ENCODE measurements around the gene PCDHGA7. TPM values are rescaled to one million over a fixed set of nuclear protein-coding genes. Genes with fewer than 3 reads are reported as not detected.

Gene PCDHGA7
- total RNA-seq, 1 donor from 2014 or later: 0.16 TPM

GRCh38 chr5:141355641-141356040 is 26.9 kb upstream of the PCDHGA7 start:
- Mint-ChIP-seq H3K36me3 (ENCODE audit: low read depth) (peaks cover 1% of the 10 kb centered on the region), H3K4me3 (ENCODE audit: low read depth) (no peak overlapping the region), H3K27me3 (ENCODE audit: low read depth) (peaks cover 20% of the 10 kb centered on the region), H3K4me1 (ENCODE audit: low read depth) (peaks cover 2% of the 10 kb centered on the region), H3K27ac (no peak overlapping the region), H3K9me3 (peaks cover 21% of the 10 kb centered on the region)
- DNase-seq (ENCODE audit: low spot score): no peak
- intact Hi-C loops (cut with micrococcal nuclease): loop anchor here (5.0 to 10.0 kb wide), 4 partner anchors 67 to 202 kb away; partner anchors contain the start of gene PCDHGA11

- peaks cover 2% of the 10 kb centered on the region for H3K4me1 Mint-ChIP-seq (ENCODE audit: low read depth)
- peaks cover 3% of the 10 kb centered on the region for H3K36me3 Mint-ChIP-seq (ENCODE audit: low read depth)
- peaks cover 24% of the 10 kb centered on the region for H3K27me3 Mint-ChIP-seq (ENCODE audit: low read depth)
- DNase-seq (ENCODE audit: low spot score): no peak
- H3K4me3 Mint-ChIP-seq (ENCODE audit: low read depth): no peak overlapping the region
- intact Hi-C loops (cut with micrococcal nuclease): loop anchor here (5.0 to 10.0 kb wide), 4 partner anchors 66 to 201 kb away; partner anchors contain the start of gene PCDHGA11
- H3K9me3 Mint-ChIP-seq: peaks cover 26% of the 10 kb centered on the region
- H3K27ac Mint-ChIP-seq: no peak overlapping the region
These were observed 26.4 kb upstream of the PCDHGA7 start for GRCh38 chr5:141356133-141356532.

GRCh38 chr5:141356950-141357349 is 25.6 kb upstream of the PCDHGA7 start:
- Mint-ChIP-seq H3K27ac (no peak overlapping the region), H3K9me3 (peaks cover 31% of the 10 kb centered on the region), H3K4me3 (ENCODE audit: low read depth) (no peak overlapping the region), H3K36me3 (ENCODE audit: low read depth) (peaks cover 3% of the 10 kb centered on the region), H3K4me1 (ENCODE audit: low read depth) (peaks cover 2% of the 10 kb centered on the region), H3K27me3 (ENCODE audit: low read depth) (peaks cover 27% of the 10 kb centered on the region)
- intact Hi-C loops (cut with micrococcal nuclease): loop anchor here (5.0 to 10.0 kb wide), 4 partner anchors 65 to 200 kb away; partner anchors contain the start of gene PCDHGA11
- no peak for DNase-seq (ENCODE audit: low spot score)

- intact Hi-C loops (cut with micrococcal nuclease): loop anchor here (5.0 to 10.0 kb wide), 4 partner anchors 62 to 197 kb away; partner anchors contain the start of gene PCDHGA11
- Mint-ChIP-seq H3K4me3 (ENCODE audit: low read depth) (peak within 1 kb of the TSS; percentile 85), H3K4me1 (ENCODE audit: low read depth) (peaks cover 2% of the 10 kb centered on the region), H3K27ac (peak within 1 kb of the TSS; percentile 62), H3K27me3 (ENCODE audit: low read depth) (peaks cover 34% of the 10 kb centered on the region), H3K36me3 (ENCODE audit: low read depth) (peaks cover 6% of the 10 kb centered on the region), H3K9me3 (peaks cover 52% of the 10 kb centered on the region)
- no peak for DNase-seq (ENCODE audit: low spot score)
These were observed 22.6 kb upstream of the PCDHGA7 start, which contains the start of gene PCDHGB2 for GRCh38 chr5:141359790-141360426. TSS of gene PCDHGB2 (plus strand) at chr5:141359994. CDS start at chr5:141360136, 142 bp downstream.

- Mint-ChIP-seq H3K9me3 (peaks cover 55% of the 10 kb centered on the region), H3K4me3 (ENCODE audit: low read depth) (peak overlapping the region; percentile 85), H3K27ac (no peak overlapping the region), H3K4me1 (ENCODE audit: low read depth) (peaks cover 2% of the 10 kb centered on the region), H3K27me3 (ENCODE audit: low read depth) (peaks cover 37% of the 10 kb centered on the region), H3K36me3 (ENCODE audit: low read depth) (peaks cover 6% of the 10 kb centered on the region)
- intact Hi-C loops (cut with micrococcal nuclease): no loop called here
- no peak for DNase-seq (ENCODE audit: low spot score)
These were observed 21.9 kb upstream of the PCDHGA7 start for GRCh38 chr5:141360685-141361084.

GRCh38 chr5:141362719-141363118 is 19.8 kb upstream of the PCDHGA7 start:
- Mint-ChIP-seq H3K36me3 (ENCODE audit: low read depth) (peaks cover 6% of the 10 kb centered on the region), H3K27ac (no peak overlapping the region)

GRCh38 chr5:141363952-141364660 is 18.4 kb upstream of the PCDHGA7 start, which contains the start of gene PCDHGA5:
TSS of gene PCDHGA5 (plus strand) at chr5:141364162. CDS start at chr5:141364331, 169 bp downstream.
- Mint-ChIP-seq H3K27ac (no peak within 1 kb of the TSS), H3K36me3 (ENCODE audit: low read depth) (peaks cover 6% of the 10 kb centered on the region), H3K27me3 (ENCODE audit: low read depth) (peaks cover 30% of the 10 kb centered on the region), H3K4me1 (ENCODE audit: low read depth) (peaks cover 2% of the 10 kb centered on the region), H3K9me3 (peaks cover 52% of the 10 kb centered on the region), H3K4me3 (ENCODE audit: low read depth) (no peak within 1 kb of the TSS)
- no peak for DNase-seq (ENCODE audit: low spot score)
- intact Hi-C loops (cut with micrococcal nuclease): no loop called here

More at GRCh38 chr5:141362719-141363118, 19.8 kb upstream of the PCDHGA7 start:
- intact Hi-C loops (cut with micrococcal nuclease): no loop called here
- no peak overlapping the region for H3K4me3 Mint-ChIP-seq (ENCODE audit: low read depth)
- H3K4me1 Mint-ChIP-seq (ENCODE audit: low read depth): peaks cover 2% of the 10 kb centered on the region
- peaks cover 55% of the 10 kb centered on the region for H3K9me3 Mint-ChIP-seq
- H3K27me3 Mint-ChIP-seq (ENCODE audit: low read depth): peaks cover 33% of the 10 kb centered on the region
- DNase-seq (ENCODE audit: low spot score): no peak

- peaks cover 1% of the 10 kb centered on the region for H3K4me1 Mint-ChIP-seq (ENCODE audit: low read depth)
- DNase-seq (ENCODE audit: low spot score): no peak
- intact Hi-C loops (cut with micrococcal nuclease): no loop called here
- H3K4me3 Mint-ChIP-seq (ENCODE audit: low read depth): no peak overlapping the region
- H3K36me3 Mint-ChIP-seq (ENCODE audit: low read depth): peaks cover 3% of the 10 kb centered on the region
- H3K9me3 Mint-ChIP-seq: peaks cover 45% of the 10 kb centered on the region
- H3K27ac Mint-ChIP-seq: no peak overlapping the region
- H3K27me3 Mint-ChIP-seq (ENCODE audit: low read depth): peaks cover 30% of the 10 kb centered on the region
These were observed 16.3 kb upstream of the PCDHGA7 start for GRCh38 chr5:141366016-141366896.

GRCh38 chr5:141369994-141370848 is 12.3 kb upstream of the PCDHGA7 start, which contains the start of gene PCDHGB3:
TSS of gene PCDHGB3 (plus strand) at chr5:141370242. CDS start at chr5:141370395, 153 bp downstream.
- peaks cover 19% of the 10 kb centered on the region for H3K27me3 Mint-ChIP-seq (ENCODE audit: low read depth)
- intact Hi-C loops (cut with micrococcal nuclease): no loop called here
- peak within 1 kb of the TSS; percentile 77 for H3K4me3 Mint-ChIP-seq (ENCODE audit: low read depth)
- DNase-seq (ENCODE audit: low spot score): no peak
- no peak within 1 kb of the TSS for H3K27ac Mint-ChIP-seq
- peaks cover 5% of the 10 kb centered on the region for H3K36me3 Mint-ChIP-seq (ENCODE audit: low read depth)
- peaks cover 1% of the 10 kb centered on the region for H3K4me1 Mint-ChIP-seq (ENCODE audit: low read depth)
- peaks cover 37% of the 10 kb centered on the region for H3K9me3 Mint-ChIP-seq

GRCh38 chr5:141371572-141372475 is 10.7 kb upstream of the PCDHGA7 start:
- H3K36me3 Mint-ChIP-seq (ENCODE audit: low read depth): peaks cover 5% of the 10 kb centered on the region
- H3K4me3 Mint-ChIP-seq (ENCODE audit: low read depth): no peak overlapping the region
- peaks cover 1% of the 10 kb centered on the region for H3K4me1 Mint-ChIP-seq (ENCODE audit: low read depth)
- intact Hi-C loops (cut with micrococcal nuclease): no loop called here
- H3K9me3 Mint-ChIP-seq: peaks cover 38% of the 10 kb centered on the region
- H3K27me3 Mint-ChIP-seq (ENCODE audit: low read depth): peaks cover 15% of the 10 kb centered on the region
- no peak for DNase-seq (ENCODE audit: low spot score)
- H3K27ac Mint-ChIP-seq: no peak overlapping the region
